ENCODE results near the gene CCDC43.

CCDC43 gene

DNA sequence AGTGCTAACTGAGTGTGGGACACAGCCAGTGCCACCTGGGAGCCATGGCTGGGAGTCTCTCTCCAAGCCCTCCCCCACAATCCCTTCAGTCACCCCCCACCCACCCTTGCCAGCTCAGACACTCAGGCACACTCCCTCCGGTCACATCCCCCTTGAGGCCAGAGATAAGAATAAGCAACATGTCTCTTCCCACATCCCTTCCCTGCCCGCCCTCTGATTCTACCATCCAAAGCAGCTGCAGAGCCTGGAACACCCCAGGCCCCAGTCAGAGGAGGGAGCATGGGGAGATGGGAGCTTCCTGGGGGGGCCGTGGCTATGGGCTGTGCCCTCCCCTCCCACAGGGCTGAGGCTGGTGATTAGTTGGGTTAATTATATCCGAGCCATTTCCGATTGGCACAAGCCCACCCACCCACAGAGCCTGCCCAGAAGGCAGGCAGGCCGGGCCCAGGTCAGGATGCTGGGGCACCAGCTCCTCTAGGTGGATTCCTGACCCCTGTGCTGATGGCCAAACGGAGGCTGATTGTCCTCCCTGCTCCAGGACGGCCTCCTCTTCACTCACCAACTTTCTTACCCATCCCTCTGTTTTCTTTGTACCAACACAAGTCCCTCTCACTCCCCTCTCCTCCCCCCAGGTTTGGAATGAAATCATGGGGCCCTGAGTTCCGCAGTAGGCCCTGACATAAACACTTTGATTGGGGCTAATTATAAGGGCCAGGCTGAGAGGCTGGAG is 61.9 kb downstream of the CCDC43 start:
- H3K4me3 ChIP-seq (ENCODE audit: low read depth, low read length), result no peak overlapping the region
- no peak for TF ChIP-seq MYC (IDR thresholded peaks at IDR 0.05; ENCODE audit: low read depth, low read length)
- no peak for TF ChIP-seq POLR2A (IDR thresholded peaks at IDR 0.05; ENCODE audit: extremely low read depth, insufficient read length)
- no peak for TF ChIP-seq CTCF (IDR thresholded peaks at IDR 0.05; ENCODE audit: low read depth, low read length)
- TF ChIP-seq, protein P1, sequence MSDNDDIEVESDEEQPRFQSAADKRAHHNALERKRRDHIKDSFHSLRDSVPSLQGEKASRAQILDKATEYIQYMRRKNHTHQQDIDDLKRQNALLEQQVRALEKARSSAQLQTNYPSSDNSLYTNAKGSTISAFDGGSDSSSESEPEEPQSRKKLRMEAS (IDR thresholded peaks at IDR 0.05; ENCODE audit: low read depth, low read length), result no peak
- no peak for DNase-seq (ENCODE audit: low read depth)
